Raji (cell line): ENCODE measurements around the gene CD300H.

ENCODE experiments used
- POLR2A ChIP-seq: IDR thresholded peaks from 2 replicates; pipeline ENCODE4 v1.6.1; 2011; ENCODE audit warnings: low read depth, low read length, control low read depth; ENCODE audit not compliant: insufficient read depth

CD300H gene

GRCh38 chr17:74568106-74568873 lies 981 bp upstream of the CD300H start:
- TF ChIP-seq POLR2A = no peak

GRCh38 chr17:74566132-74566753 lies 1.1 kb downstream of the CD300H start:
- no peak for TF ChIP-seq POLR2A

- TF ChIP-seq POLR2A = no peak
Observed at GRCh38 chr17:74565126-74565525, 2.2 kb downstream of the CD300H start.

- no peak for TF ChIP-seq POLR2A
Observed at GRCh38 chr17:74563358-74563757, 4.0 kb downstream of the CD300H start.

- TF ChIP-seq POLR2A = no peak
Observed at GRCh38 chr17:74561586-74561985, 5.7 kb downstream of the CD300H start.

GRCh38 chr17:74558882-74559519 lies 8.3 kb downstream of the CD300H start:
- no peak for TF ChIP-seq POLR2A

- no peak for TF ChIP-seq POLR2A
Observed at GRCh38 chr17:74555427-74555940, 11.8 kb downstream of the CD300H start.

- no peak for TF ChIP-seq POLR2A
Observed at GRCh38 chr17:74554909-74555308, 12.4 kb downstream of the CD300H start.

- no peak for TF ChIP-seq POLR2A
Observed at GRCh38 chr17:74552037-74552436, 15.3 kb downstream of the CD300H start.

GRCh38 chr17:74550602-74551001 lies 16.7 kb downstream of the CD300H start:
- no peak for TF ChIP-seq POLR2A

- no peak for TF ChIP-seq POLR2A
Observed at GRCh38 chr17:74549343-74549742, 18.0 kb downstream of the CD300H start.

GRCh38 chr17:74547736-74548135 lies 19.6 kb downstream of the CD300H start:
- no peak for TF ChIP-seq POLR2A

- no peak for TF ChIP-seq POLR2A
Observed at GRCh38 chr17:74547264-74547663, 20.0 kb downstream of the CD300H start.

- TF ChIP-seq POLR2A = no peak
Observed at GRCh38 chr17:74546586-74546985, 20.7 kb downstream of the CD300H start.

GRCh38 chr17:74545843-74546230 lies 21.5 kb downstream of the CD300H start, which contains the start of gene CD300C:
Gene CD300C, minus strand, starts transcription at chr17:74546115. Its CDS starts 333 bp downstream, at chr17:74545782.
- TF ChIP-seq POLR2A = no peak
